ENCODE results near the gene UBALD2. TPM values are rescaled to one million over a fixed set of nuclear protein-coding genes. Genes with fewer than 3 reads are reported as not detected.

The UBALD2 gene
- total RNA-seq, 6 donors from 2014 or later: 8.4 to 74.9 (median 26.8) TPM

GRCh38 chr17:76232342-76232741, 32.8 kb upstream of the UBALD2 start:
- DNase-seq: no peak
- H3K4me1 ChIP-seq: no peaks in the 10 kb centered on the region
- H3K4me3 ChIP-seq: no peak overlapping the region
- WGBS, 2 donors: 78 to 79% methylated on average over 2 of the region's 2 CpGs
- TF ChIP-seq POLR2AphosphoS5 (IDR thresholded peaks at IDR 0.05) (no peak), CTCF (IDR thresholded peaks at IDR 0.05) (no peak), POLR2A (IDR thresholded peaks at IDR 0.05) (no peak), EP300 (IDR thresholded peaks at IDR 0.05) (no peak)
- ATAC-seq (ENCODE audit: low FRiP score in 2 of 2): no peak
- no peaks in the 10 kb centered on the region for H3K36me3 ChIP-seq
- no peaks in the 10 kb centered on the region for H3K9me3 ChIP-seq
- no peaks in the 10 kb centered on the region for H3K27me3 ChIP-seq
- no peak overlapping the region for H3K27ac ChIP-seq

GRCh38 chr17:76233588-76234353, 31.4 kb upstream of the UBALD2 start:
- TF ChIP-seq CTCF (IDR thresholded peaks at IDR 0.05) (no peak), EP300 (IDR thresholded peaks at IDR 0.05) (no peak), POLR2AphosphoS5 (IDR thresholded peaks at IDR 0.05) (no peak), POLR2A (IDR thresholded peaks at IDR 0.05) (no peak)
- Histone ChIP-seq H3K9me3 (no peaks in the 10 kb centered on the region), H3K4me3 (no peak overlapping the region), H3K36me3 (no peaks in the 10 kb centered on the region), H3K4me1 (no peaks in the 10 kb centered on the region), H3K27ac (no peak overlapping the region), H3K27me3 (no peaks in the 10 kb centered on the region)
- WGBS, 2 donors: 93 to 94% methylated on average over 6 of the region's 6 CpGs
- no peak for DNase-seq
- no peak for ATAC-seq (ENCODE audit: low FRiP score in 2 of 2)

- Histone ChIP-seq H3K9me3 (no peaks in the 10 kb centered on the region), H3K36me3 (no peaks in the 10 kb centered on the region), H3K4me1 (peaks cover 0 to 2% (median 2%) of the 10 kb centered on the region in 4 donors), H3K4me3 (no peak overlapping the region), H3K27ac (no peak overlapping the region), H3K27me3 (no peaks in the 10 kb centered on the region)
- no peak for DNase-seq
- WGBS, 2 donors: 75 to 84% methylated on average over 5 of the region's 5 CpGs
- ATAC-seq (ENCODE audit: low FRiP score in 2 of 2): no peak
- TF ChIP-seq CTCF (IDR thresholded peaks at IDR 0.05) (no peak), EP300 (IDR thresholded peaks at IDR 0.05) (no peak), POLR2A (IDR thresholded peaks at IDR 0.05) (no peak), POLR2AphosphoS5 (IDR thresholded peaks at IDR 0.05) (no peak)
Measured at GRCh38 chr17:76234354-76234679, 30.8 kb upstream of the UBALD2 start.

- H3K9me3 ChIP-seq: no peaks in the 10 kb centered on the region
- no peaks in the 10 kb centered on the region for H3K36me3 ChIP-seq
- peaks cover 7 to 11% (median 10%) of the 10 kb centered on the region in 4 donors for H3K4me1 ChIP-seq
- H3K4me3 ChIP-seq: no peak overlapping the region
- no peak for ATAC-seq (ENCODE audit: low FRiP score in 2 of 2)
- peaks cover 0 to 5% (median 0%) of the 10 kb centered on the region in 4 donors for H3K27me3 ChIP-seq
- no peak overlapping the region for H3K27ac ChIP-seq
- WGBS, 2 donors: 95 to 97% methylated on average over 2 of the region's 2 CpGs
- TF ChIP-seq CTCF (IDR thresholded peaks at IDR 0.05) (no peak), POLR2A (IDR thresholded peaks at IDR 0.05) (no peak), EP300 (IDR thresholded peaks at IDR 0.05) (no peak), POLR2AphosphoS5 (IDR thresholded peaks at IDR 0.05) (no peak)
- no peak for DNase-seq
Measured at GRCh38 chr17:76235883-76236282, 29.3 kb upstream of the UBALD2 start.

- no peaks in the 10 kb centered on the region for H3K9me3 ChIP-seq
- H3K27ac ChIP-seq: no peak overlapping the region
- no peak for TF ChIP-seq EP300 (IDR thresholded peaks at IDR 0.05)
- no peak for TF ChIP-seq CTCF (IDR thresholded peaks at IDR 0.05)
- TF ChIP-seq POLR2AphosphoS5 (IDR thresholded peaks at IDR 0.05): no peak
- no peak for TF ChIP-seq POLR2A (IDR thresholded peaks at IDR 0.05)
- no peak overlapping the region for H3K4me3 ChIP-seq
- peaks cover 0 to 5% (median 0%) of the 10 kb centered on the region in 4 donors for H3K27me3 ChIP-seq
- no peaks in the 10 kb centered on the region for H3K36me3 ChIP-seq
- ATAC-seq (ENCODE audit: low FRiP score in 2 of 2) (no peak), DNase-seq (no peak)
- H3K4me1 ChIP-seq: peaks cover 14 to 18% (median 17%) of the 10 kb centered on the region in 4 donors
Measured at GRCh38 chr17:76236603-76237002, 28.5 kb upstream of the UBALD2 start.
